SU-DHL-6 (cell line): Measurements from ENCODE around the gene KCNIP4.

Experiments
- EZH2phosphoT487 ChIP-seq: fragments of 200-600 bp; sonication (generic), shearing (Covaris generic); conservative IDR thresholded peaks from 2 replicates; pipeline ENCODE4 v1.6.1; 2018; ENCODE audit warnings: mild to moderate bottlenecking, antibody characterized with exemption, low read length, moderate library complexity, mixed read lengths
- TF ChIP-seq, protein P1 (sequence below): fragments of 200-600 bp; sonication (generic); IDR thresholded peaks from one replicate; pipeline ENCODE4 v1.5.1; 2017; ENCODE audit warnings: antibody characterized with exemption, mild to moderate bottlenecking, low read length, moderate library complexity; ENCODE audit not compliant: insufficient read depth, poor library complexity, severe bottlenecking

DNA sequence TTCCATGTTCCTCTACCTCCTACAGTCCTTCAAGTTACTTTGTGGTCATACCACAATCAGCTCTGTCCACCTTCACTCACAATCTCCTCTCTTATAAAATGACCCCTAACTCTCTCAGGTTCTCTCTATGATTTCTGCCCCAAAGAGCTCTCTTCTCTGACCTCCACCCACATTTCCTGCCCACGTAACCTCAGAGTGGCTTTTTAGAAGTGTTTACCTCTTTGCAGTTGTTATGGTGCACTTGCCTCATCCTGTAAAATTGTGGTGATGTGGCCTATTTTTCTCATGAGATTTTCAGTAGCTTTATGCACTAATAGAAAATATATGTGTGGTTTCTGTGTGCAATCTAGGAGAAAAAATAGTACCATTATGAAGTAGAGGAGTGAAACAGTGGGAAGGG is 1032.5 kb downstream of the KCNIP4 start:
- TF ChIP-seq, protein P1, sequence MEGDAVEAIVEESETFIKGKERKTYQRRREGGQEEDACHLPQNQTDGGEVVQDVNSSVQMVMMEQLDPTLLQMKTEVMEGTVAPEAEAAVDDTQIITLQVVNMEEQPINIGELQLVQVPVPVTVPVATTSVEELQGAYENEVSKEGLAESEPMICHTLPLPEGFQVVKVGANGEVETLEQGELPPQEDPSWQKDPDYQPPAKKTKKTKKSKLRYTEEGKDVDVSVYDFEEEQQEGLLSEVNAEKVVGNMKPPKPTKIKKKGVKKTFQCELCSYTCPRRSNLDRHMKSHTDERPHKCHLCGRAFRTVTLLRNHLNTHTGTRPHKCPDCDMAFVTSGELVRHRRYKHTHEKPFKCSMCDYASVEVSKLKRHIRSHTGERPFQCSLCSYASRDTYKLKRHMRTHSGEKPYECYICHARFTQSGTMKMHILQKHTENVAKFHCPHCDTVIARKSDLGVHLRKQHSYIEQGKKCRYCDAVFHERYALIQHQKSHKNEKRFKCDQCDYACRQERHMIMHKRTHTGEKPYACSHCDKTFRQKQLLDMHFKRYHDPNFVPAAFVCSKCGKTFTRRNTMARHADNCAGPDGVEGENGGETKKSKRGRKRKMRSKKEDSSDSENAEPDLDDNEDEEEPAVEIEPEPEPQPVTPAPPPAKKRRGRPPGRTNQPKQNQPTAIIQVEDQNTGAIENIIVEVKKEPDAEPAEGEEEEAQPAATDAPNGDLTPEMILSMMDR, result no peak
- no peak for TF ChIP-seq EZH2phosphoT487
